Measurements from ENCODE around the gene MYCL. TPM values are rescaled to one million over a fixed set of nuclear protein-coding genes. Genes with fewer than 3 reads are reported as not detected.

Gene MYCL
- polyA plus RNA-seq, 3 donors: 24.8 to 84.0 (median 74.7) TPM

- H3K27me3 ChIP-seq (ENCODE audit: control insufficient read depth in 2 of 2, insufficient read depth in 2 of 2, low read length in 2 of 2): no peaks in the 10 kb centered on the region
- intact Hi-C loops (cut with micrococcal nuclease): no loop called here
- peak overlapping the region; percentile 14 to 80 for H3K27ac ChIP-seq (ENCODE audit: low read depth in 1 of 2, low read length in 2 of 2)
- peak overlapping the region in 1 of 2 donors; percentile 59 for H3K4me3 Mint-ChIP-seq
- H2AFZ ChIP-seq (ENCODE audit: insufficient read depth, low read depth, low read length, poor library complexity, severe bottlenecking): peak overlapping the region; percentile 42
- TF ChIP-seq CTCF (IDR thresholded peaks at IDR 0.05): no peak
- peaks cover 7 to 12% of the 10 kb centered on the region in 2 donors for H3K36me3 Mint-ChIP-seq
- peaks cover 86% of the 10 kb centered on the region for H3K79me2 ChIP-seq (ENCODE audit: insufficient read depth, low read length)
- H3K27me3 Mint-ChIP-seq (ENCODE audit: low read depth in 3 of 3): peaks cover 0 to 2% (median 2%) of the 10 kb centered on the region in 3 donors
- peaks cover 73% of the 10 kb centered on the region for H3K4me1 Mint-ChIP-seq
- H3K4me3 ChIP-seq (replicated peaks in 1 of 3; ENCODE audit: low read depth in 2 of 3, low read length in 3 of 3): peak overlapping the region in 1 of 3 experiments; percentile 9
- peak overlapping the region; percentile 67 to 95 (median 85) for H3K27ac Mint-ChIP-seq
- H3K9me3 Mint-ChIP-seq: peaks cover 0 to 2% (median 0%) of the 10 kb centered on the region in 7 donors
- no peaks in the 10 kb centered on the region for H4K20me1 ChIP-seq (ENCODE audit: insufficient read depth, low read length)
- WGBS (ENCODE audit: insufficient coverage): 61% methylated on average over 2 of the region's 5 CpGs
- H3K9ac ChIP-seq (ENCODE audit: insufficient read depth, low read length, poor library complexity, severe bottlenecking): no peak overlapping the region
- no peaks in the 10 kb centered on the region for H3K36me3 ChIP-seq (replicated peaks in 1 of 2; ENCODE audit: control insufficient read depth in 1 of 2, insufficient read depth in 2 of 2, low read length in 2 of 2)
- H3K4me1 ChIP-seq (ENCODE audit: control insufficient read depth in 1 of 2, insufficient read depth in 2 of 2, low read length in 2 of 2): peaks cover 55 to 62% of the 10 kb centered on the region in 2 donors
- no peaks in the 10 kb centered on the region for H3K9me3 ChIP-seq (replicated peaks in 1 of 2; ENCODE audit: control insufficient read depth in 1 of 2, insufficient read depth in 1 of 2, low read length in 2 of 2)
- DNase-seq: peak in 2 of 3 donors; percentile 17 to 32
- H3K4me2 ChIP-seq (replicated peaks; ENCODE audit: extremely low read depth, low read length, poor library complexity, severe bottlenecking): peak overlapping the region; percentile 53
Observed at GRCh38 chr1:39877231-39877778, 24.4 kb downstream of the MYCL start.

DNA sequence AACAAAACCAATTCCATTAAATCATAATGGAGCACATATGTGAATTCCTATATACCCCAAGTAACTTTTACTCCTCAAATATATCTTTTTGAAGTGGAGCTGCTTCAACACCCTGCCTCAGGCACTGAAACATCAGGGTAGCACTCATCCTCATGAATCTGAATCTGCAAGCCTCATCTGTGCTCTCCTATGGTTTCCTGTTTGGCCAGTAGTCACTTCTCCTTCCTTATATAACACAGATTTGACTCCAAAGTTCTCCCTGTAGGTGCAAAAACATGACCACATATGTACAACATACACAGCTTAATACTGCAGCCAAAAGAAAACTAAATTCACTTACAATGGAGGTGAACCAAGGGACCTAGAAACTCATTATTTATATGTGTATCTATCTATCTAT is 25.6 kb downstream of the MYCL start:
- Histone ChIP-seq H3K27ac (ENCODE audit: low read depth in 1 of 2, low read length in 2 of 2) (peak overlapping the region; percentile 79 to 91), H3K36me3 (replicated peaks in 1 of 2; ENCODE audit: control insufficient read depth in 1 of 2, insufficient read depth in 2 of 2, low read length in 2 of 2) (no peaks in the 10 kb centered on the region), H3K4me3 (replicated peaks in 1 of 3; ENCODE audit: low read depth in 2 of 3, low read length in 3 of 3) (peak overlapping the region in 1 of 3 experiments; percentile 47), H2AFZ (ENCODE audit: insufficient read depth, low read depth, low read length, poor library complexity, severe bottlenecking) (peak overlapping the region; percentile 6), H3K27me3 (ENCODE audit: control insufficient read depth in 2 of 2, insufficient read depth in 2 of 2, low read length in 2 of 2) (no peaks in the 10 kb centered on the region), H4K20me1 (ENCODE audit: insufficient read depth, low read length) (no peaks in the 10 kb centered on the region), H3K9me3 (replicated peaks in 1 of 2; ENCODE audit: control insufficient read depth in 1 of 2, insufficient read depth in 1 of 2, low read length in 2 of 2) (no peaks in the 10 kb centered on the region), H3K4me1 (ENCODE audit: control insufficient read depth in 1 of 2, insufficient read depth in 2 of 2, low read length in 2 of 2) (peaks cover 50 to 56% of the 10 kb centered on the region in 2 donors), H3K9ac (ENCODE audit: insufficient read depth, low read length, poor library complexity, severe bottlenecking) (peak overlapping the region; percentile 53), H3K79me2 (ENCODE audit: insufficient read depth, low read length) (peaks cover 86% of the 10 kb centered on the region), H3K4me2 (replicated peaks; ENCODE audit: extremely low read depth, low read length, poor library complexity, severe bottlenecking) (peak overlapping the region; percentile 53)
- intact Hi-C loops (cut with micrococcal nuclease): no loop called here
- Mint-ChIP-seq H3K9me3 (peaks cover 0 to 2% (median 0%) of the 10 kb centered on the region in 7 donors), H3K4me1 (peaks cover 70% of the 10 kb centered on the region), H3K27me3 (ENCODE audit: low read depth in 3 of 3) (peaks cover 0 to 2% (median 2%) of the 10 kb centered on the region in 3 donors), H3K36me3 (peaks cover 9 to 15% of the 10 kb centered on the region in 2 donors), H3K4me3 (peak overlapping the region in 1 of 2 donors; percentile 65), H3K27ac (peak overlapping the region; percentile 85 to 95 (median 91))
- TF ChIP-seq CTCF (IDR thresholded peaks at IDR 0.05): no peak
- peak; percentile 49 to 71 (median 64) for DNase-seq
